Uterus (tissue), 4 donors: Measurements from ENCODE around the gene RESF1. TPM values are rescaled to one million over a fixed set of nuclear protein-coding genes. Genes with fewer than 3 reads are reported as not detected.

ENCODE experiments used
- DNase-seq, 2 donors: peaks; one replicate each; pipeline ENCODE4 v3.0.0-alpha.2; 2019 to 2020
- H3K27ac ChIP-seq, 2 donors: fragments of 200-600 bp; sonication (generic); 1 replicate in 1 of 2; 2 replicates in 1 of 2; pipeline ENCODE4 v1.5.1; 2016 to 2018
- H3K27me3 ChIP-seq, 2 donors: fragments of 200-600 bp; sonication (generic); one replicate each; pipeline ENCODE4 v1.5.1; 2018 to 2019; ENCODE audit warnings: control low read depth in 1 of 2
- H3K36me3 ChIP-seq, 2 donors: fragments of 200-600 bp; sonication (generic); one replicate each; pipeline ENCODE4 v1.5.1; 2019; ENCODE audit warnings: control low read depth in 1 of 2
- H3K4me1 ChIP-seq, 2 donors: fragments of 200-600 bp; sonication (generic); one replicate each; pipeline ENCODE4 v1.5.1; 2018 to 2019; ENCODE audit warnings: control low read depth in 1 of 2
- H3K4me3 ChIP-seq, 2 donors: fragments of 200-600 bp; sonication (generic); 1 replicate in 1 of 2; 2 replicates in 1 of 2; pipeline ENCODE4 v1.5.1; 2018 to 2019; ENCODE audit warnings: mild to moderate bottlenecking in 1 of 2
- H3K9me3 ChIP-seq, 2 donors: fragments of 200-600 bp; sonication (generic); one replicate each; pipeline ENCODE4 v1.5.1; 2019; ENCODE audit warnings: control low read depth in 1 of 2
- POLR2A ChIP-seq, 2 donors: fragments of 450-650 bp; IDR thresholded peaks; one replicate each; pipeline ENCODE4 v1.6.1; 2016; ENCODE audit warnings: antibody characterized with exemption in 2 of 2, mild to moderate bottlenecking in 1 of 2, moderate library complexity in 1 of 2
- intact Hi-C: fragments of 100-400 bp; cut with DNase I; formaldehyde crosslinking; loops from one replicate; pipeline ENCODE4 v1.15.1; 2023; ENCODE audit warnings: low total_unique reads
- total RNA-seq, 4 donors: library from RNA; depleted of rRNA in 3 of 4; stranded (reverse); fragments of >200 nt in 3 of 4; gene quantifications; one replicate each; pipeline versions ENCODE4 v1.1.0 to v1.2.4, GENCODE V29; 2014 to 2023
- TF ChIP-seq, protein P1 (sequence below), 4 experiments: fragments of 200-600 bp in 2 of 4; fragments of 450-650 bp in 2 of 4; sonication (generic) in 2 of 4; IDR thresholded peaks; one replicate each; pipeline ENCODE4 v1.5.1; 2016 to 2019; ENCODE audit warnings: antibody characterized with exemption in 4 of 4, mild to moderate bottlenecking in 2 of 4, moderate library complexity in 1 of 4
- donor health status: DM: yes; HTN: yes; CAD: no.

The RESF1 gene
- total RNA-seq, 4 donors from 2014 or later: 39.1 to 145 (median 75.6) TPM

DNA sequence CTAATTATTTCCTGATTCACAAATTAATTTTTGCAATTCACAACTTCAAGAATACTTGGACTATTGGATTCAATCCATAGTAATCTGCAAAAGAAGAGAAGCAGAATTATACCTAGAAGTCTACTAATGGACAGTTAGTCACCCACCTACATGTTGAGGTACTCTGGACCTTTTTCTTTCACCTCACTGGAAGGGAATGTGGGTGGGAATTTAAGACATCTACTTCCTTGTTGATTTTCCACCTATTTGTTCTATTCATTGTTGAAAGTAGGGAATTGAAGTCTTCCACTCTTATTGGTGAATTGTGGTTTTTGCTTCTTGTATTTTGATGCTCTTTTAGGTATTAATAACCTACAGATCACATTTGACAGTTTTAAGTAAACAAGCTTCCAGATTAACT lies 11.0 kb downstream of the RESF1 start:
- H3K27me3 ChIP-seq: no peaks in the 10 kb centered on the region
- no peak overlapping the region for H3K4me3 ChIP-seq
- peaks cover 0 to 4% of the 10 kb centered on the region in 2 donors for H3K9me3 ChIP-seq
- TF ChIP-seq POLR2A (IDR thresholded peaks at IDR 0.05): no peak
- TF ChIP-seq, protein P1, sequence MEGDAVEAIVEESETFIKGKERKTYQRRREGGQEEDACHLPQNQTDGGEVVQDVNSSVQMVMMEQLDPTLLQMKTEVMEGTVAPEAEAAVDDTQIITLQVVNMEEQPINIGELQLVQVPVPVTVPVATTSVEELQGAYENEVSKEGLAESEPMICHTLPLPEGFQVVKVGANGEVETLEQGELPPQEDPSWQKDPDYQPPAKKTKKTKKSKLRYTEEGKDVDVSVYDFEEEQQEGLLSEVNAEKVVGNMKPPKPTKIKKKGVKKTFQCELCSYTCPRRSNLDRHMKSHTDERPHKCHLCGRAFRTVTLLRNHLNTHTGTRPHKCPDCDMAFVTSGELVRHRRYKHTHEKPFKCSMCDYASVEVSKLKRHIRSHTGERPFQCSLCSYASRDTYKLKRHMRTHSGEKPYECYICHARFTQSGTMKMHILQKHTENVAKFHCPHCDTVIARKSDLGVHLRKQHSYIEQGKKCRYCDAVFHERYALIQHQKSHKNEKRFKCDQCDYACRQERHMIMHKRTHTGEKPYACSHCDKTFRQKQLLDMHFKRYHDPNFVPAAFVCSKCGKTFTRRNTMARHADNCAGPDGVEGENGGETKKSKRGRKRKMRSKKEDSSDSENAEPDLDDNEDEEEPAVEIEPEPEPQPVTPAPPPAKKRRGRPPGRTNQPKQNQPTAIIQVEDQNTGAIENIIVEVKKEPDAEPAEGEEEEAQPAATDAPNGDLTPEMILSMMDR (IDR thresholded peaks at IDR 0.05): no peak
- intact Hi-C loops: no loop called here
- H3K4me1 ChIP-seq: no peaks in the 10 kb centered on the region
- no peak overlapping the region for H3K27ac ChIP-seq
- no peak for DNase-seq
- H3K36me3 ChIP-seq: no peaks in the 10 kb centered on the region

DNA sequence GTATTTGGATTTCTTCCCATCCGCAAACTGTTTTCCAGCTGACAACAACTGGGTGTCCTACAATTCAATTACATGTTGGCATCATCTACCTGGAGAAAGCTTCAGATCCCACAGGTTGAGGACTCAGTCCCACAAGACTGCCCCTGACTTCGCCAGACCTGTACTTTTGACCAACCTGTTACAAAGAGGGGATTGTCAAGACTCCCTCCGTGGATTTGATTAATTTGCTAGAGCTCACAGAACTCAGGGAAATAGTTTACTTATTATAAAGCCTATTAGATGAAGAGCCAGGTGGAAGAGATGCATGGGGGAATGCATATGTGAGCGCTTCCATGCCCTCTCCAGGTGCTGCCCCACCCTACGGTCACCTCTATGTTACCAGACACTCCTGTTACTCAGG lies 14.6 kb downstream of the RESF1 start:
- TF ChIP-seq, protein P1 (IDR thresholded peaks at IDR 0.05): no peak
- TF ChIP-seq POLR2A (IDR thresholded peaks at IDR 0.05): no peak
- H3K4me1 ChIP-seq: no peaks in the 10 kb centered on the region
- intact Hi-C loops: no loop called here
- peaks cover 0 to 30% of the 10 kb centered on the region in 2 donors for H3K9me3 ChIP-seq
- no peaks in the 10 kb centered on the region for H3K27me3 ChIP-seq
- no peak for DNase-seq
- no peaks in the 10 kb centered on the region for H3K36me3 ChIP-seq
- no peak overlapping the region for H3K27ac ChIP-seq
- no peak overlapping the region for H3K4me3 ChIP-seq

DNA sequence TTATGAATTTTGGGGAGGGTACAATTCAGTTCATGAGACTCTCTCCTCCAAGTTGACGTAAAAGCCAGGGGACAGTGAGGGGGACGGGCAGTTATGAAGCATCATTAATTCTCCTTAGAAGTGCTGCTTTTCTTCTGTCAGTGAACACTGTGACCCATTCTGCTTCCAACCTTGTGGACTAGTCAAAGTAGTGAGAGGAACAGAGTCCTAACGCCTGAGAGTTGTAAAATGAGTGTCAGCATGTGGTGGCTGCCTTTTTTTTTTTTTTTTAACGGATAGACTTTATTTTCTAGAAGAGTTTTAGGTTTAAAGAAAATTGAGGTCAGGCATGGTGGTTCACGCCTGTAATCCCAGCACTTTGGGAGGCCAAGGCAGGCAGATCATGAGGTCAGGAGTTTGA lies 15.5 kb downstream of the RESF1 start:
- H3K27ac ChIP-seq: no peak overlapping the region
- no peak overlapping the region for H3K4me3 ChIP-seq
- H3K4me1 ChIP-seq: no peaks in the 10 kb centered on the region
- no peak for DNase-seq
- no peaks in the 10 kb centered on the region for H3K36me3 ChIP-seq
- TF ChIP-seq, protein P1 (IDR thresholded peaks at IDR 0.05): no peak
- no peak for TF ChIP-seq POLR2A (IDR thresholded peaks at IDR 0.05)
- no peaks in the 10 kb centered on the region for H3K27me3 ChIP-seq
- intact Hi-C loops: no loop called here
- H3K9me3 ChIP-seq: peaks cover 0 to 34% of the 10 kb centered on the region in 2 donors

DNA sequence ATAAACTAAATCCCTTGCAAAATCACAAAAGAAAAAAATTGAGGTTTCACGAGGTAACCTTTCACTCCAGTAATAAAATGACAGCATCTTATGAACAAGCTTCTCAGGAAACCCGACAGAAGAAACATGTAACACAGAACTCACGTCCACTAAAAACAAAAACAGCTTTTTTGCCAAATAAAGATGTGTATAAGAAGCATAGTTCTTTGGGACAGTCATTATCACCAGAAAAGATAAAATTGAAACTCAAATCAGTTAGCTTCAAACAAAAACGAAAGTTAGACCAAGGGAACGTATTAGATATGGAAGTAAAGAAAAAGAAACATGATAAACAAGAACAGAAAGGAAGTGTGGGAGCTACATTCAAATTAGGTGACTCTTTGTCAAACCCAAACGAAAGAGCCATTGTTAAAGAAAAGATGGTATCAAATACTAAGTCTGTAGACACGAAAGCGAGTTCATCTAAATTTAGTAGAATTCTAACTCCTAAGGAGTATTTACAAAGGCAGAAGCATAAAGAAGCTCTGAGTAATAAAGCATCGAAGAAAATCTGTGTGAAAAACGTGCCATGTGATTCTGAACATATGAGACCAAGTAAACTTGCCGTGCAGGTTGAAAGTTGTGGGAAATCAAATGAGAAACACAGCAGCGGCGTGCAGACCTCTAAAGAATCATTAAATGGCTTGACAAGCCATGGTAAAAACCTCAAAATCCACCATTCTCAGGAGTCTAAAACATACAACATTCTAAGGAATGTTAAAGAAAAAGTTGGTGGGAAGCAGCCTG lies 25.8 kb downstream of the RESF1 start:
- intact Hi-C loops: no loop called here
- H3K27ac ChIP-seq: no peak overlapping the region
- H3K9me3 ChIP-seq: no peaks in the 10 kb centered on the region
- H3K4me1 ChIP-seq: no peaks in the 10 kb centered on the region
- TF ChIP-seq, protein P1 (IDR thresholded peaks at IDR 0.05): no peak
- no peak for TF ChIP-seq POLR2A (IDR thresholded peaks at IDR 0.05)
- H3K36me3 ChIP-seq: no peaks in the 10 kb centered on the region
- H3K4me3 ChIP-seq: no peak overlapping the region
- no peak for DNase-seq
- no peaks in the 10 kb centered on the region for H3K27me3 ChIP-seq

DNA sequence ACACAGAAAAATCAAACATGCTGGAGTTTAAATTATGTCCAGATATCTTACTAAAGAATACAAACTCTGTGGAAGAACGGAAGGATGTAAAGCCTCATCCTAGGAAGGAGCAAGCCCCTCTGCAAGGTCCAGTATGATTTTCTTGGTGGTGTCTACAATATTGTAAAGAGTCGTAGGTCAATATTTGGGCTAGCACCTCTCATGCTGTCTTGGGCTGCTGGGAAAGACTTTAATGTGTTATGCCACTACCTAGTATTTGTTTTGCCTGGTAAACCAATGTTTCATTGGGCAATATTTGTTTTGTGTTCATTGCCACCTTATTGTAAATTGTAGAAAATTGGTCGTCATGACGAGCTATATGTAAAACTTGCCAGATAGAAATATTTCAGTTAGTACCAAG lies 26.6 kb downstream of the RESF1 start:
- Histone ChIP-seq H3K27ac (no peak overlapping the region), H3K4me3 (no peak overlapping the region), H3K9me3 (no peaks in the 10 kb centered on the region), H3K4me1 (no peaks in the 10 kb centered on the region), H3K36me3 (no peaks in the 10 kb centered on the region), H3K27me3 (no peaks in the 10 kb centered on the region)
- no peak for DNase-seq
- intact Hi-C loops: no loop called here
- TF ChIP-seq POLR2A (IDR thresholded peaks at IDR 0.05): no peak
- TF ChIP-seq, protein P1 (IDR thresholded peaks at IDR 0.05): no peak
